Body of pancreas (tissue), 4 donors: ENCODE data around the gene SORL1. TPM values are rescaled to one million over a fixed set of nuclear protein-coding genes. Genes with fewer than 3 reads are reported as not detected.

Experiments used
- ATAC-seq: fragments of 150-250 bp; one replicate; pipeline ENCODE4 v1.9.1; 2016
- DNase-seq, 4 donors: peaks; one replicate each; pipeline ENCODE4 v3.0.0-alpha.2; 2019
- H3K27ac ChIP-seq, 4 donors: fragments of 200-600 bp; sonication (generic); 1 replicate in 3 of 4; 2 replicates in 1 of 4; pipeline versions ENCODE4 v1.5.1 to v1.6.1; 2016 to 2019; ENCODE audit warnings: mild to moderate bottlenecking in 1 of 4, mixed read lengths in 1 of 4, moderate library complexity in 1 of 4
- H3K27me3 ChIP-seq, 2 donors: fragments of 200-600 bp; sonication (generic); one replicate each; pipeline ENCODE4 v1.6.0; 2016; ENCODE audit warnings: mild to moderate bottlenecking in 1 of 2
- H3K36me3 ChIP-seq, 2 donors: fragments of 200-600 bp; sonication (generic); replicated peaks in 1 of 2; 2 replicates each; pipeline ENCODE4 v1.5.1; 2016; ENCODE audit warnings: low read depth in 2 of 2; ENCODE audit not compliant: insufficient read depth in 1 of 2
- H3K4me1 ChIP-seq: fragments of 200-600 bp; sonication (generic); one replicate; pipeline ENCODE4 v1.6.0; 2016
- H3K4me3 ChIP-seq, 2 donors: fragments of 200-600 bp; sonication (generic); 1 replicate in 1 of 2; 2 replicates in 1 of 2; pipeline ENCODE4 v1.5.1; 2016 to 2019
- H3K9me3 ChIP-seq, 3 donors: fragments of 200-600 bp; sonication (generic); 1 replicate in 2 of 3; 2 replicates in 1 of 3; pipeline ENCODE4 v1.5.1; 2016
- POLR2A ChIP-seq, 3 donors: fragments of 450-650 bp; IDR thresholded peaks; one replicate each; pipeline ENCODE4 v1.6.1; 2016; ENCODE audit warnings: antibody characterized with exemption in 3 of 3, mild to moderate bottlenecking in 2 of 3
- WGBS, 2 donors: methylation state at CpG; one replicate each; pipeline ENCODE4 v1.1.5; 2017; 5-methylcytosine and 5-hydroxymethylcytosine counted together
- intact Hi-C: fragments of 100-400 bp; cut with DNase I; formaldehyde crosslinking; loops from one replicate; pipeline ENCODE4 v1.15.1; 2023
- total RNA-seq, 2 donors: library from RNA; depleted of rRNA; stranded (reverse); fragments of >200 nt; gene quantifications; one replicate each; pipeline ENCODE4 v1.1.0, GENCODE V29; 2016
- TF ChIP-seq, protein P1 (sequence below), 7 experiments: fragments of 450-650 bp in 4 of 7; fragments of 200-600 bp in 3 of 7; sonication (generic) in 3 of 7; IDR thresholded peaks; one replicate each; pipeline ENCODE4 v1.5.1; 2016 to 2019; ENCODE audit warnings: antibody characterized with exemption in 7 of 7

The SORL1 gene
- total RNA-seq, 2 donors from 2014 or later, result 25.1 to 26.5 TPM

DNA sequence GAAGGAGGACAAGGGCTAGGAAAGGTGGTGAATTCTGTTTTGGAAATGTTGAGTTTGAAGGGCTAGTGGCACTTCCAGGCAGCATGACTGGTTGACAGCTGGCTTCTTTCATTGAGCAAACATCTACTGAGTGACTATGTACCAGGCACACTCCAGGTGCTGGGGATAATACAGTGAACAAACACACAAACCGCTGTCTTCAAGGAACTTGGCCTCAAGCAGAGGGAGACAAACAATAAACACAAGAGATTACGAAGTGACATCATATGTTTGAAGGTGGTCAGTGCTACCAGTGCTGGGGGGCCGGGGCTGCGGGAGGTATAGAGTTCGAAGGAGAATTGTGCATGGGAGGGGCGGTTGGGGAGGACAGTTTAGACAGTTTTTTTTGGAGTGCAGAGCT is 197.7 kb downstream of the SORL1 start:
- no peaks in the 10 kb centered on the region for H3K36me3 ChIP-seq
- H3K9me3 ChIP-seq, result no peaks in the 10 kb centered on the region
- intact Hi-C loops, result loop anchor here (10.0 kb wide), 1 partner anchor 855 kb away; no protein-coding TSS in a partner anchor
- H3K4me1 ChIP-seq, result peaks cover 1% of the 10 kb centered on the region
- 45 to 53% methylated on average over 6 of the region's 6 CpGs for WGBS, 2 donors
- no peaks in the 10 kb centered on the region for H3K27me3 ChIP-seq
- no peak overlapping the region for H3K4me3 ChIP-seq
- TF ChIP-seq, protein P1, sequence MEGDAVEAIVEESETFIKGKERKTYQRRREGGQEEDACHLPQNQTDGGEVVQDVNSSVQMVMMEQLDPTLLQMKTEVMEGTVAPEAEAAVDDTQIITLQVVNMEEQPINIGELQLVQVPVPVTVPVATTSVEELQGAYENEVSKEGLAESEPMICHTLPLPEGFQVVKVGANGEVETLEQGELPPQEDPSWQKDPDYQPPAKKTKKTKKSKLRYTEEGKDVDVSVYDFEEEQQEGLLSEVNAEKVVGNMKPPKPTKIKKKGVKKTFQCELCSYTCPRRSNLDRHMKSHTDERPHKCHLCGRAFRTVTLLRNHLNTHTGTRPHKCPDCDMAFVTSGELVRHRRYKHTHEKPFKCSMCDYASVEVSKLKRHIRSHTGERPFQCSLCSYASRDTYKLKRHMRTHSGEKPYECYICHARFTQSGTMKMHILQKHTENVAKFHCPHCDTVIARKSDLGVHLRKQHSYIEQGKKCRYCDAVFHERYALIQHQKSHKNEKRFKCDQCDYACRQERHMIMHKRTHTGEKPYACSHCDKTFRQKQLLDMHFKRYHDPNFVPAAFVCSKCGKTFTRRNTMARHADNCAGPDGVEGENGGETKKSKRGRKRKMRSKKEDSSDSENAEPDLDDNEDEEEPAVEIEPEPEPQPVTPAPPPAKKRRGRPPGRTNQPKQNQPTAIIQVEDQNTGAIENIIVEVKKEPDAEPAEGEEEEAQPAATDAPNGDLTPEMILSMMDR (IDR thresholded peaks at IDR 0.05), result no peak
- TF ChIP-seq POLR2A (IDR thresholded peaks at IDR 0.05), result no peak
- DNase-seq (no peak), ATAC-seq (no peak)
- H3K27ac ChIP-seq, result no peak overlapping the region

DNA sequence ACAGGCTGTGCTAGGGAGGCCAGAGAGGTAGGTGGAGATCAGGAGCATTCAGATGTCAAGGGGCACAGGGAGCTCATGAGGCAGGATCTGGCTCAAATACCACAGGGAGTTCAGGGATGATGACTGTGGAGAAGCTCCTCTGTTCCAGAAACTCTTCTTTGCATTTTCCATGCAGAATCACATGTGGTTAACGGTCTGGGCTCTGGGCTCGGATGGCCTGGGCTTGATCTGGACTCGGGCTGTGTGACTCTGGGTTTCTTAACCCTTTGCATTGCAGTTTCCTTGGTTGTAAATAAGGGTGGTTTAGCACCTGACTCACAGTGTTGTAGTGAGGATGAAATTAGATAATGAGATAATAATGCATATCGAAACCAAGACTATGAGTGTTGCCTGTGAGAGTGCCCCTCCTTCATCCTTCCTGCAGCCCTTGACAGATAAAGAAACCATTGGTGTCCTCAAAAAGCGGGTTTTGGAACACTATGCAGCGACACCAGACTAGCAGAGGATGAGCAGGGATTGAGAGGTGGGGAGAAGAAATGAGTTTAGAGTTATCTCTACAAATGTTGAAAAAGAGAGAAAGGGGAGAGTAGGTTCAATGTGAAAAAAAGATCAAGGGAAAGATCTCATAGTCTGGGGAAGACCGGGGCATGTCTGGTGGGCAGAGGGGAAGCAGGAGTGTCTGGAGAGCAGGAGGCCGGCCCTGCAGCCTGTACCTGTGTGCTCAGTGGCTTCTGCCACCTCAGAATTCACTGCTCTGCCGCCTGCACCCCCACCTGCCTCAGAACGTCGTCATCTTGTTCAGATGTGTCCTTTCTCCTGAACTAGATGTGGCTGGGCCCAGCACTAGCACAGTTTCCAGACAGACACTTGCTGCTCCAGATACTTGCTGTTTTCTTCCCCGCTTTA is 198.5 kb downstream of the SORL1 start:
- no peak overlapping the region for H3K27ac ChIP-seq
- no peaks in the 10 kb centered on the region for H3K27me3 ChIP-seq
- no peak for ATAC-seq
- intact Hi-C loops, result loop anchor here (10.0 kb wide), 1 partner anchor 854 kb away; no protein-coding TSS in a partner anchor
- DNase-seq, result no peak
- WGBS, 2 donors, result 67 to 70% methylated on average over 11 to 12 of the region's 12 CpGs
- TF ChIP-seq POLR2A (IDR thresholded peaks at IDR 0.05), result no peak
- TF ChIP-seq, protein P1 (IDR thresholded peaks at IDR 0.05), result no peak
- no peak overlapping the region for H3K4me3 ChIP-seq
- peaks cover 9% of the 10 kb centered on the region for H3K4me1 ChIP-seq
- no peaks in the 10 kb centered on the region for H3K36me3 ChIP-seq
- no peaks in the 10 kb centered on the region for H3K9me3 ChIP-seq

DNA sequence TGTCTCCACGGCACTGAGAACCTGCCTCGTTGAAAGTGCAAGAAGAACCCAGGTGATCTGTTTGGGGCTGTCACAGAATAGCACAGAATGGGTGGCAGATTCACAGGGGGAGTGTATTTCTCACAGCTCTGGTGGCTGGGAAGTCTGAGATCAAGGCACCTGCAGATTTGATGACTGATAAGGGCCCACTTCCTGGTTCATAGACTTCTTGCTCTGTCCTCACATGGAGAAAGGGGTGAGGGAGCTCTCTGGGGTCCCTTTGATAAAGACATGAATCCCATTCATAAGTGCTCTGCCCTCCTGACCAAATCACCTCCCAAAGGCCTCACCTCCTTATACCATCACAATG is 199.1 kb downstream of the SORL1 start:
- Histone ChIP-seq H3K27ac (no peak overlapping the region), H3K4me3 (no peak overlapping the region), H3K27me3 (no peaks in the 10 kb centered on the region), H3K9me3 (no peaks in the 10 kb centered on the region), H3K4me1 (peaks cover 11% of the 10 kb centered on the region), H3K36me3 (no peaks in the 10 kb centered on the region)
- ATAC-seq (no peak), DNase-seq (no peak)
- 54 to 90% methylated on average over 2 of the region's 2 CpGs for WGBS, 2 donors
- intact Hi-C loops, result loop anchor here (10.0 kb wide), 1 partner anchor 854 kb away; no protein-coding TSS in a partner anchor
- TF ChIP-seq POLR2A (IDR thresholded peaks at IDR 0.05), result no peak
- TF ChIP-seq, protein P1 (IDR thresholded peaks at IDR 0.05), result no peak

DNA sequence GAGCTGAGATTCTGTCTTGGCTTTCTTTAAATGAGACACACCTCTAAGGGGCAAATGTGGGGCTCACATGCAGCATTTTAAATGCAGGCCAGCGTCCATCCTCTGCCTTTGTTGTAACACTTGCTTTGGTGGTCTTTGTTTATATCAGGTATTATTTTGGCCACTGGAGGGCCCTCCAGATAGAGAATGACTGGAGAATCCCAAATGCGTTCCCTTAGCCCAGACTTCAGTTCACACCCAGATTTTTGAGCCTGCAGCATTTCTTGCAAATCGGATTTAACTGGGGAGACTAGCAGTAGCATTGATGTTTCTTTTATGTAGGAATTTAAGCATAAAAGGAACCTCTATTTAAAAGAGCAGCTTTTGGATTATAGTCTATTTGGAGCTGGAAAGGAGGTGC is 200.9 kb downstream of the SORL1 start:
- TF ChIP-seq, protein P1 (IDR thresholded peaks at IDR 0.05), result peak in 3 of 7 experiments; percentile 10 to 22 (median 14)
- no peak for TF ChIP-seq POLR2A (IDR thresholded peaks at IDR 0.05)
- Histone ChIP-seq H3K9me3 (no peaks in the 10 kb centered on the region), H3K36me3 (no peaks in the 10 kb centered on the region), H3K4me3 (no peak overlapping the region), H3K27ac (no peak overlapping the region), H3K4me1 (peaks cover 11% of the 10 kb centered on the region), H3K27me3 (no peaks in the 10 kb centered on the region)
- no peak for DNase-seq
- no peak for ATAC-seq
- 50 to 60% methylated on average over 3 of the region's 3 CpGs for WGBS, 2 donors
- intact Hi-C loops, result loop anchor here (10.0 kb wide), 1 partner anchor 852 kb away; no protein-coding TSS in a partner anchor
